ENCODE data around the gene OSBPL1A.

Gene OSBPL1A

GRCh38 chr18:24243677-24244076, 153.9 kb downstream of the OSBPL1A start:
- H3K4me3 ChIP-seq (replicated peaks; ENCODE audit: insufficient read depth, low read length) = no peak overlapping the region
- no peak overlapping the region for H3K27ac ChIP-seq (replicated peaks)
- DNase-seq (ENCODE audit: low read depth in 1 of 2, low spot score in 1 of 2) = no peak
- H3K27me3 ChIP-seq (ENCODE audit: insufficient read depth, poor library complexity, severe bottlenecking) = no peaks in the 10 kb centered on the region
- TF ChIP-seq POLR2AphosphoS5 (IDR thresholded peaks at IDR 0.05; ENCODE audit: low read depth) (no peak), GABPA (IDR thresholded peaks at IDR 0.05; ENCODE audit: low read depth) (no peak), SPI1 (IDR thresholded peaks at IDR 0.05; ENCODE audit: borderline replicate concordance, low read depth) (no peak)
- TF ChIP-seq, protein P1, sequence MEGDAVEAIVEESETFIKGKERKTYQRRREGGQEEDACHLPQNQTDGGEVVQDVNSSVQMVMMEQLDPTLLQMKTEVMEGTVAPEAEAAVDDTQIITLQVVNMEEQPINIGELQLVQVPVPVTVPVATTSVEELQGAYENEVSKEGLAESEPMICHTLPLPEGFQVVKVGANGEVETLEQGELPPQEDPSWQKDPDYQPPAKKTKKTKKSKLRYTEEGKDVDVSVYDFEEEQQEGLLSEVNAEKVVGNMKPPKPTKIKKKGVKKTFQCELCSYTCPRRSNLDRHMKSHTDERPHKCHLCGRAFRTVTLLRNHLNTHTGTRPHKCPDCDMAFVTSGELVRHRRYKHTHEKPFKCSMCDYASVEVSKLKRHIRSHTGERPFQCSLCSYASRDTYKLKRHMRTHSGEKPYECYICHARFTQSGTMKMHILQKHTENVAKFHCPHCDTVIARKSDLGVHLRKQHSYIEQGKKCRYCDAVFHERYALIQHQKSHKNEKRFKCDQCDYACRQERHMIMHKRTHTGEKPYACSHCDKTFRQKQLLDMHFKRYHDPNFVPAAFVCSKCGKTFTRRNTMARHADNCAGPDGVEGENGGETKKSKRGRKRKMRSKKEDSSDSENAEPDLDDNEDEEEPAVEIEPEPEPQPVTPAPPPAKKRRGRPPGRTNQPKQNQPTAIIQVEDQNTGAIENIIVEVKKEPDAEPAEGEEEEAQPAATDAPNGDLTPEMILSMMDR (IDR thresholded peaks at IDR 0.05; ENCODE audit: insufficient read depth, low read length) = no peak
- TF ChIP-seq, protein P2, sequence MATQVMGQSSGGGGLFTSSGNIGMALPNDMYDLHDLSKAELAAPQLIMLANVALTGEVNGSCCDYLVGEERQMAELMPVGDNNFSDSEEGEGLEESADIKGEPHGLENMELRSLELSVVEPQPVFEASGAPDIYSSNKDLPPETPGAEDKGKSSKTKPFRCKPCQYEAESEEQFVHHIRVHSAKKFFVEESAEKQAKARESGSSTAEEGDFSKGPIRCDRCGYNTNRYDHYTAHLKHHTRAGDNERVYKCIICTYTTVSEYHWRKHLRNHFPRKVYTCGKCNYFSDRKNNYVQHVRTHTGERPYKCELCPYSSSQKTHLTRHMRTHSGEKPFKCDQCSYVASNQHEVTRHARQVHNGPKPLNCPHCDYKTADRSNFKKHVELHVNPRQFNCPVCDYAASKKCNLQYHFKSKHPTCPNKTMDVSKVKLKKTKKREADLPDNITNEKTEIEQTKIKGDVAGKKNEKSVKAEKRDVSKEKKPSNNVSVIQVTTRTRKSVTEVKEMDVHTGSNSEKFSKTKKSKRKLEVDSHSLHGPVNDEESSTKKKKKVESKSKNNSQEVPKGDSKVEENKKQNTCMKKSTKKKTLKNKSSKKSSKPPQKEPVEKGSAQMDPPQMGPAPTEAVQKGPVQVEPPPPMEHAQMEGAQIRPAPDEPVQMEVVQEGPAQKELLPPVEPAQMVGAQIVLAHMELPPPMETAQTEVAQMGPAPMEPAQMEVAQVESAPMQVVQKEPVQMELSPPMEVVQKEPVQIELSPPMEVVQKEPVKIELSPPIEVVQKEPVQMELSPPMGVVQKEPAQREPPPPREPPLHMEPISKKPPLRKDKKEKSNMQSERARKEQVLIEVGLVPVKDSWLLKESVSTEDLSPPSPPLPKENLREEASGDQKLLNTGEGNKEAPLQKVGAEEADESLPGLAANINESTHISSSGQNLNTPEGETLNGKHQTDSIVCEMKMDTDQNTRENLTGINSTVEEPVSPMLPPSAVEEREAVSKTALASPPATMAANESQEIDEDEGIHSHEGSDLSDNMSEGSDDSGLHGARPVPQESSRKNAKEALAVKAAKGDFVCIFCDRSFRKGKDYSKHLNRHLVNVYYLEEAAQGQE (IDR thresholded peaks at IDR 0.05; ENCODE audit: insufficient replicate concordance, low read depth) = no peak

- H3K27me3 ChIP-seq (ENCODE audit: insufficient read depth, poor library complexity, severe bottlenecking) = no peaks in the 10 kb centered on the region
- DNase-seq (ENCODE audit: low read depth in 1 of 2, low spot score in 1 of 2) = no peak
- TF ChIP-seq, protein P2 (IDR thresholded peaks at IDR 0.05; ENCODE audit: insufficient replicate concordance, low read depth) = no peak
- no peak for TF ChIP-seq GABPA (IDR thresholded peaks at IDR 0.05; ENCODE audit: low read depth)
- TF ChIP-seq, protein P1 (IDR thresholded peaks at IDR 0.05; ENCODE audit: insufficient read depth, low read length) = no peak
- no peak overlapping the region for H3K27ac ChIP-seq (replicated peaks)
- no peak overlapping the region for H3K4me3 ChIP-seq (replicated peaks; ENCODE audit: insufficient read depth, low read length)
Measured at GRCh38 chr18:24239341-24239740, 158.3 kb downstream of the OSBPL1A start.

DNA sequence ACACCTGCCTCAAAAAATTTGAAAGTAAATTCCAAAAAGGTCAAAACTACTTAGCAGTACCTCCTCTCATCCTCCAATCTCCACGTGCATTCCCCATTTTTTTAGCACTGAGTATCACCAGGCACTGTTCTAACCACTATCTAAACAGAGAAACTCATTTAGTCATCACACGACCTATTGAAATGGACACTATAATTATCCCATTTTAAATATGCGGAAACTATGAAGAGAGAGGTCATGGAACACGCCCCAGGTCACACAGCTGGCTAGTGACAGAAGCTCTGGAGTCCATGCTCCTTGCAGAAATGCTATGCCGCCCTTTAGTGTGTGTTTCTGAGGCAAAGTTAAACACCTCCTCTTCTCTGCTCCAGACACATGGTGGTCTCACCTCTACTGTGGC, 159.2 kb downstream of the OSBPL1A start:
- Histone ChIP-seq H3K27ac (replicated peaks) (no peak overlapping the region), H3K27me3 (ENCODE audit: insufficient read depth, poor library complexity, severe bottlenecking) (no peaks in the 10 kb centered on the region), H3K4me3 (replicated peaks; ENCODE audit: insufficient read depth, low read length) (no peak overlapping the region)
- DNase-seq (ENCODE audit: low read depth in 1 of 2, low spot score in 1 of 2) = no peak
- TF ChIP-seq, protein P2 (IDR thresholded peaks at IDR 0.05; ENCODE audit: insufficient replicate concordance, low read depth) = no peak
- TF ChIP-seq POLR2AphosphoS5 (IDR thresholded peaks at IDR 0.05; ENCODE audit: low read depth) (no peak), SPI1 (IDR thresholded peaks at IDR 0.05; ENCODE audit: borderline replicate concordance, low read depth) (no peak), GABPA (IDR thresholded peaks at IDR 0.05; ENCODE audit: low read depth) (no peak)
- TF ChIP-seq, protein P1 (IDR thresholded peaks at IDR 0.05; ENCODE audit: insufficient read depth, low read length) = no peak

Measured in HL-60 (cell line).